DOHH2 (cell line): Measurements from ENCODE around the gene CTIF.

Experiments
- H3F3A ChIP-seq: fragments of 200-600 bp; sonication (generic), shearing (Covaris generic); 2 replicates; pipeline ENCODE4 v1.6.0; 2016; ENCODE audit warnings: antibody characterized with exemption, mild to moderate bottlenecking; ENCODE audit not compliant: control insufficient read depth, insufficient read depth
- H3K27ac ChIP-seq: fragments of 200-600 bp; sonication (generic); 2 replicates; pipeline ENCODE4 v1.5.1; 2014; ENCODE audit warnings: low read depth, mild to moderate bottlenecking, low read length, moderate library complexity
- H3K27me3 ChIP-seq: fragments of 200-600 bp; sonication (generic); 2 replicates; pipeline ENCODE4 v1.6.1; 2014; ENCODE audit warnings: mild to moderate bottlenecking, low read length, mixed read lengths; ENCODE audit not compliant: control insufficient read depth
- H3K36me3 ChIP-seq: fragments of 200-600 bp; sonication (generic); 2 replicates; pipeline ENCODE4 v1.6.1; 2014; ENCODE audit warnings: mild to moderate bottlenecking, low read length, moderate library complexity, mixed read lengths; ENCODE audit not compliant: control insufficient read depth
- H3K4me1 ChIP-seq: fragments of 200-600 bp; sonication (generic); 2 replicates; pipeline ENCODE4 v1.6.1; 2014; ENCODE audit warnings: mild to moderate bottlenecking, low read length, mixed read lengths; ENCODE audit not compliant: control insufficient read depth
- H3K4me2 ChIP-seq: fragments of 200-600 bp; sonication (generic); 2 replicates; pipeline ENCODE4 v1.6.0; 2014; ENCODE audit warnings: mild to moderate bottlenecking, low read length, moderate library complexity
- H3K4me3 ChIP-seq: fragments of 200-600 bp; sonication (generic); 2 replicates; pipeline ENCODE4 v1.5.1; 2014; ENCODE audit warnings: mild to moderate bottlenecking, low read length, mixed read lengths
- H3K79me2 ChIP-seq: fragments of 200-600 bp; sonication (generic); 2 replicates; pipeline ENCODE4 v1.6.1; 2014; ENCODE audit warnings: mild to moderate bottlenecking, low read length, mixed read lengths; ENCODE audit not compliant: control insufficient read depth
- H3K9me2 ChIP-seq: fragments of 200-600 bp; sonication (generic); replicated peaks from 2 replicates; pipeline ENCODE4 v1.6.1; 2014; ENCODE audit warnings: mild to moderate bottlenecking, low read length, mixed read lengths; ENCODE audit not compliant: control insufficient read depth
- H3K9me3 ChIP-seq: fragments of 200-600 bp; sonication (generic); 2 replicates; pipeline ENCODE4 v1.6.1; 2014; ENCODE audit warnings: antibody characterized with exemption, low read length, mixed read lengths; ENCODE audit not compliant: control insufficient read depth, insufficient read depth
- H4K20me1 ChIP-seq: fragments of 200-600 bp; sonication (generic); 2 replicates; pipeline ENCODE4 v1.6.0; 2014; ENCODE audit warnings: low read depth, mild to moderate bottlenecking, antibody characterized with exemption, low read length, moderate library complexity; ENCODE audit not compliant: control insufficient read depth, insufficient read depth
- EZH2phosphoT487 ChIP-seq: fragments of 200-600 bp; sonication (generic); IDR thresholded peaks from 2 replicates; pipeline ENCODE4 v1.6.1; 2017; ENCODE audit warnings: borderline replicate concordance, mild to moderate bottlenecking, antibody characterized with exemption, low read length, moderate library complexity, mixed read lengths
- TF ChIP-seq, protein P1 (sequence below): fragments of 200-600 bp; sonication (generic); IDR thresholded peaks from one replicate; pipeline ENCODE4 v1.5.1; 2014; ENCODE audit warnings: antibody characterized with exemption, mild to moderate bottlenecking, low read depth, low read length; ENCODE audit not compliant: poor library complexity, severe bottlenecking

CTIF gene

DNA sequence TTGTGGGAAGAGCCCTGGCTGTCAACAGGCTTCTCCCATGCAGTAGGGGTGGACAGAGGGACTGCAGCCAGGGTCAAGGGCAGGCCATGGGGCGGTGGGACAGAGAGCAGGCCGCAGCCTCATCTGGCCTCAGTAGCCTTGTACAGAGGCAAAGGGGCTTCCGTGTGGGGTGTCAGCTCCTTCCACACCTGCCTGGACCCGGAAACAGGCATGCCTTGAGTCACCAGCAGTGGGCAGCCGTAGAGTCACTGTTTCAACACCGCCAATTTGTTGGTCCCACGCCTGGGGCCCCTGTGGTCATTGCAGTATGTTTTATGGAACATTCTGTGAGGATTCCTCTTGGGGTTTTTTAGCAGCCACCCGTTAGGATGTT lies 238.9 kb downstream of the CTIF start:
- H3K4me2 ChIP-seq = no peak overlapping the region

DNA sequence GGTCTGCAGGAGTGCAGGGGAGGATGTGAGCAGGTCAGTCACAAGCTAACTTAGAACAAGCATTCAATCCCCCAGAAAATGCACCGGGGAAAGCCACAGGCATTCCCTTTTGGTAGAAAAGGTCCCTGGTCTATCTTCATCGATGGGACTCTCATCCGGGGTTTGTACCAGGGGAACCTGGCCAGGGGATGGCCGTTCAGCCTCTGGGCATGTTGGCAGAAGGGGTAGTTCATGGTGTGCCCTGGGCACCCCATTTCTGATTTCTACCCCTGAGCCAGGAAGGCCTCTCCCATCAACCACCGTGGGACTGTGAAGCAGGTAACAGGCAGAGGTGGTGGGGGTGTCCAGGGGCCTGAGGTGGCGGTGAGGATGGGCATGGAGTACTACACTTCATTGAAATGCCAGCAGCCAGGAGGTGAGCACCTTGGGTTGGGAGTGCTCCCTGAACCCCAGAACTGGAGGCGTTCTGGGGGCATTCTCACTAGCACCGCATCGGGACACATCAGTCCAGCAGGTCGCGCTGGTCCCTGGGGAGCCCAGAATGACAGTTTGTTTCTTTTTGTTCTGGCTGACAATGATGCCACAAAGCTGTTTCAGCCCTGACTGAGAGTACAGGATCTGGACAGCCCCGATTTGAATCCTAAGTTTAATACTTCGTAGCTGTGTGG lies 239.6 kb downstream of the CTIF start:
- H3K4me1 ChIP-seq = peaks cover 5% of the 10 kb centered on the region
- H3K79me2 ChIP-seq = no peaks in the 10 kb centered on the region
- no peaks in the 10 kb centered on the region for H3K36me3 ChIP-seq
- peaks cover 5% of the 10 kb centered on the region; the same call in 1 of the 2 replicates for H3K27me3 ChIP-seq
- H3K9me2 ChIP-seq = no peaks in the 10 kb centered on the region
- no peaks in the 10 kb centered on the region for H3F3A ChIP-seq
- H3K27ac ChIP-seq = no peak overlapping the region
- no peak overlapping the region for H3K4me2 ChIP-seq
- no peak for TF ChIP-seq EZH2phosphoT487
- TF ChIP-seq, protein P1, sequence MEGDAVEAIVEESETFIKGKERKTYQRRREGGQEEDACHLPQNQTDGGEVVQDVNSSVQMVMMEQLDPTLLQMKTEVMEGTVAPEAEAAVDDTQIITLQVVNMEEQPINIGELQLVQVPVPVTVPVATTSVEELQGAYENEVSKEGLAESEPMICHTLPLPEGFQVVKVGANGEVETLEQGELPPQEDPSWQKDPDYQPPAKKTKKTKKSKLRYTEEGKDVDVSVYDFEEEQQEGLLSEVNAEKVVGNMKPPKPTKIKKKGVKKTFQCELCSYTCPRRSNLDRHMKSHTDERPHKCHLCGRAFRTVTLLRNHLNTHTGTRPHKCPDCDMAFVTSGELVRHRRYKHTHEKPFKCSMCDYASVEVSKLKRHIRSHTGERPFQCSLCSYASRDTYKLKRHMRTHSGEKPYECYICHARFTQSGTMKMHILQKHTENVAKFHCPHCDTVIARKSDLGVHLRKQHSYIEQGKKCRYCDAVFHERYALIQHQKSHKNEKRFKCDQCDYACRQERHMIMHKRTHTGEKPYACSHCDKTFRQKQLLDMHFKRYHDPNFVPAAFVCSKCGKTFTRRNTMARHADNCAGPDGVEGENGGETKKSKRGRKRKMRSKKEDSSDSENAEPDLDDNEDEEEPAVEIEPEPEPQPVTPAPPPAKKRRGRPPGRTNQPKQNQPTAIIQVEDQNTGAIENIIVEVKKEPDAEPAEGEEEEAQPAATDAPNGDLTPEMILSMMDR = no peak
- H4K20me1 ChIP-seq = peaks cover 3% of the 10 kb centered on the region; the same call in 1 of the 2 replicates
- H3K4me3 ChIP-seq = no peak overlapping the region
- H3K9me3 ChIP-seq = no peaks in the 10 kb centered on the region

More for the DNA sequence above, 238.9 kb downstream of the CTIF start:
- H3K27me3 ChIP-seq = peaks cover 5% of the 10 kb centered on the region; the same call in 1 of the 2 replicates
- H3F3A ChIP-seq = no peaks in the 10 kb centered on the region
- H3K79me2 ChIP-seq = no peaks in the 10 kb centered on the region
- no peak overlapping the region for H3K4me3 ChIP-seq
- H3K9me2 ChIP-seq = no peaks in the 10 kb centered on the region
- no peak for TF ChIP-seq EZH2phosphoT487
- TF ChIP-seq, protein P1 = no peak
- H3K4me1 ChIP-seq = peaks cover 4% of the 10 kb centered on the region; the same call in 1 of the 2 replicates
- H3K36me3 ChIP-seq = no peaks in the 10 kb centered on the region
- H3K9me3 ChIP-seq = no peaks in the 10 kb centered on the region
- no peaks in the 10 kb centered on the region; the same call in 1 of the 2 replicates for H4K20me1 ChIP-seq
- no peak overlapping the region for H3K27ac ChIP-seq

DNA sequence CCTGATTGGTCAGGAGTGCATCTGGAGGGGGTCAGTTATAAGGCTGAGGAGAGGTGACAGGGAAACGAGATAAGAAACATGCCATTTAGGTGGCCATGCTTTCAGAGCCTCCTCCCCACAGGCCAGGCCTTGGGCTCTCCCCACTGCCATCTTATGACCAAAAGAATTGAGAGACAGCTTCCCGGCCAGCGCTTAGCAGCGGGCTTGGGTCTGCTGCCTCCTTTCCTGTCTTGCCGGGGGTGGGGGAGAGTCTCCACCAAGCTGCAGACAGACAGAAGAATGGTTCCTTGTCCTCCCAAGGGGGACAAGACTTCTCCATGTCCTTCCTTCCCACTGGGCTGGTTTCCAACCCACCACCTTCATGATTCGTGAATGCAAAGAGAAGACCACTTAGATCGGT lies 240.6 kb downstream of the CTIF start:
- no peaks in the 10 kb centered on the region for H3K79me2 ChIP-seq
- H3K4me2 ChIP-seq = no peak overlapping the region
- H4K20me1 ChIP-seq = peaks cover 5% of the 10 kb centered on the region; the same call in 1 of the 2 replicates
- no peaks in the 10 kb centered on the region for H3K36me3 ChIP-seq
- no peaks in the 10 kb centered on the region; the same call in 1 of the 2 replicates for H3F3A ChIP-seq
- no peak overlapping the region for H3K4me3 ChIP-seq
- H3K9me2 ChIP-seq = no peaks in the 10 kb centered on the region
- peaks cover 15% of the 10 kb centered on the region for H3K4me1 ChIP-seq
- H3K27ac ChIP-seq = no peak overlapping the region
- peaks cover 5% of the 10 kb centered on the region; the same call in 1 of the 2 replicates for H3K27me3 ChIP-seq
- H3K9me3 ChIP-seq = no peaks in the 10 kb centered on the region
- TF ChIP-seq, protein P1 = no peak
- no peak for TF ChIP-seq EZH2phosphoT487
